K562 (cell line): ENCODE data around the gene CERS4. TPM values are rescaled to one million over a fixed set of nuclear protein-coding genes. Genes with fewer than 3 reads are reported as not detected.

Experiments used
- ARNT ChIP-seq, 2 experiments: fragments of 450-650 bp; IDR thresholded peaks; 2 replicates each; pipeline ENCODE4 v1.6.1; 2016; ENCODE audit warnings: mild to moderate bottlenecking in 1 of 2
- ATF4 ChIP-seq: fragments of 450-650 bp; formaldehyde crosslinking; IDR thresholded peaks from 2 replicates; pipeline ENCODE4 v1.4.0; 2022; ENCODE audit warnings: mild to moderate bottlenecking, moderate library complexity
- BCOR ChIP-seq: fragments of 450-650 bp; IDR thresholded peaks from 2 replicates; pipeline ENCODE4 v1.6.1; 2016
- BHLHE40 ChIP-seq: IDR thresholded peaks from 2 replicates; pipeline ENCODE4 v1.6.1; 2011; ENCODE audit warnings: low read length, improper control_type of control experiment
- CBX1 ChIP-seq: sonication (generic); IDR thresholded peaks from 2 replicates; pipeline ENCODE4 v1.6.1; 2016; ENCODE audit warnings: antibody characterized with exemption, low read depth, mild to moderate bottlenecking
- DMBX1 ChIP-seq: fragments of 250-450 bp; sonication (Bioruptor Pico); IDR thresholded peaks from 2 replicates; pipeline ENCODE4 v1.8.0; 2022; ENCODE audit warnings: inconsistent platforms, mild to moderate bottlenecking, moderate library complexity, borderline replicate concordance
- ETV5 ChIP-seq: sonication (generic); formaldehyde crosslinking; IDR thresholded peaks from 2 replicates; pipeline ENCODE4 v1.4.0; 2020; ENCODE audit warnings: low read depth, mild to moderate bottlenecking, missing genetic modification reagents
- FOXJ2 ChIP-seq: fragments of 200-800 bp; sonication (Bioruptor generic); IDR thresholded peaks from 2 replicates; pipeline ENCODE4 v1.6.1; 2016; ENCODE audit warnings: missing genetic modification characterization, missing compliant biosample characterization
- JUN ChIP-seq, 2 experiments: sonication (generic) in 1 of 2; formaldehyde crosslinking in 1 of 2; IDR thresholded peaks; 2 replicates each; pipeline versions ENCODE4 v1.6.1 to v1.8.0; 2012 to 2022; ENCODE audit warnings: borderline replicate concordance in 2 of 2, mild to moderate bottlenecking in 2 of 2, improper control_type of control experiment in 1 of 2, low read depth in 1 of 2, low read length in 1 of 2, missing genetic modification reagents in 1 of 2
- PCBP1 ChIP-seq: fragments of 200-400 bp; formaldehyde crosslinking; IDR thresholded peaks from 2 replicates; pipeline ENCODE4 v1.6.1; 2018; ENCODE audit warnings: mild to moderate bottlenecking, low read depth, low read length; ENCODE audit not compliant: poor library complexity, severe bottlenecking
- ZNF174 ChIP-seq: fragments of 250-450 bp; sonication (Bioruptor Pico); IDR thresholded peaks from 2 replicates; pipeline ENCODE4 v1.4.0; 2020; ENCODE audit warnings: mild to moderate bottlenecking
- ZNF253 ChIP-seq: fragments of 250-450 bp; sonication (Bioruptor Pico); conservative IDR thresholded peaks from 2 replicates; pipeline ENCODE4 v1.6.1; 2021; ENCODE audit warnings: mild to moderate bottlenecking
- ZNF655 ChIP-seq: fragments of 250-450 bp; sonication (Bioruptor Pico); IDR thresholded peaks from 2 replicates; pipeline ENCODE4 v1.5.0; 2021
- polyA plus RNA-seq, 8 experiments: library from polyadenylated mRNA; depleted of rRNA in 4 of 8; stranded (reverse) in 5 of 8; unstranded in 3 of 8; fragments of >200 nt; fragmentation: Nextera tagmentation in 2 of 8; fragmentation: Illumina TruSeq in 1 of 8; extraction: Ambion mirVana in 2 of 8; extraction: Trizol in 1 of 8; gene quantifications; 2 replicates each; pipeline versions ENCODE4 v1.2.1 to v1.2.3, GENCODE V29; 2011 to 2014; ENCODE audit warnings: inconsistent platforms in 1 of 8, missing spikeins in 1 of 8
- total RNA-seq, 7 experiments: library from RNA; depleted of rRNA in 6 of 7; stranded (reverse); fragments of >200 nt in 6 of 7; fragmentation: Illumina TruSeq in 2 of 7; extraction: Trizol in 2 of 7; gene quantifications; 2 replicates each; pipeline versions ENCODE4 v1.2.1 to v1.2.3, GENCODE V29; 2011 to 2021; ENCODE audit warnings: low replicate concordance in 1 of 7
- TF ChIP-seq, protein P1 (sequence below): sonication (generic); formaldehyde crosslinking; IDR thresholded peaks from 2 replicates; pipeline ENCODE4 v1.8.0; 2022; ENCODE audit warnings: mild to moderate bottlenecking, missing genetic modification reagents
- TF ChIP-seq, protein P2 (sequence below): fragments of 450-650 bp; IDR thresholded peaks from 2 replicates; pipeline ENCODE4 v1.7.0; 2016; ENCODE audit warnings: borderline replicate concordance
- TF ChIP-seq, protein P3 (sequence below), 3 experiments: IDR thresholded peaks in 2 of 3; conservative IDR thresholded peaks in 1 of 3; 2 replicates each; pipeline ENCODE4 v1.5.1; 2011 to 2012; ENCODE audit warnings: low read length in 3 of 3, mild to moderate bottlenecking in 3 of 3, control low read depth in 2 of 3, improper control_type of control experiment in 1 of 3, inconsistent platforms in 1 of 3, low read depth in 1 of 3, mixed read lengths in 1 of 3, moderate library complexity in 1 of 3; ENCODE audit not compliant: insufficient read depth in 2 of 3
- TF ChIP-seq, protein P4 (sequence below): fragments of 450-650 bp; formaldehyde crosslinking; IDR thresholded peaks from 2 replicates; pipeline ENCODE4 v1.4.0; 2020; ENCODE audit warnings: mild to moderate bottlenecking, mixed read lengths
- TF ChIP-seq, protein P5 (sequence below): fragments of 250-450 bp; sonication (Bioruptor Pico); IDR thresholded peaks from 2 replicates; pipeline ENCODE4 v1.9.0; 2021; ENCODE audit warnings: mild to moderate bottlenecking

CERS4 gene
- total and polyA plus RNA-seq, 9 of the 15 experiments (the other 6 are each of a cell fraction or from before 2014, with no cell fraction given) = 0.14 to 4.4 (median 2.9) TPM; not detected in 1

DNA sequence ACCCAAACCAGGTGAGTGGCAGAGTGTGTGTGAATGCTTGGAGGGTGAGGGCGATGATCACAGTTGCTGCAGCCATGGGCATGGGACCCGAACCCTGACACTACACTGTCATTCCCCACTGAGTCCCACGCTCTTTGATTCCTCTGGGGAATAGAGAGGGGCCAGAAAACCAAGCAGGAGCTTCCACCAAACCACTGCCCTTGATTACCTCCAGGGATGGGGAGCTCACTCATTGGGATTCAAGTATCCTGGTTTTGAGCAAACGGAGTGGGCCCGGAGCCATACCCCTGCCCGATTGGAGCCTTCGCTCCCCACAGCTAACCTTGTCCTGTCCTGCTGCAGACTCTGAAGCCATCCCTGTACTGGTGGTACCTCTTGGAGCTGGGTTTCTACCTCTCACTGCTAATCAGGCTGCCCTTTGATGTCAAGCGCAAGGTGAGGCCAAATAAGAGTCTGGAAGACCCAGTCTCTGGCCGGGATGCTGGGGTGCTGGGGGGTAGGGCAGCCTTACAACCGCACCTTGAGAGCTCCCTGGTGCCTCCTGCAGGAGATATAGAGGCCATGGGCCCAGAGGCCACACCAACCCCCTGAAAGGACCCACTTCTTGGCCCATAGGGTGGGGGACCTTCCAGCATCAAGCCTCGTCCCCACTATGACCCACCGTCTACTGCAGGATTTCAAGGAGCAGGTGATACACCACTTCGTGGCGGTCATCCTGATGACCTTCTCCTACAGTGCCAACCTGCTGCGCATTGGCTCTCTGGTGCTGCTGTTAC lies 47.3 kb downstream of the CERS4 start (continued):
- TF ChIP-seq ATF4 (CRISPR knock-in tag) (no peak), BHLHE40 (no peak), FOXJ2 (tag) (no peak), BCOR (peak; percentile 84), PCBP1 (no peak), ARNT (IDR thresholded peaks at IDR 0.05) (no peak), ETV5 (CRISPR knock-in tag) (no peak), CBX1 (0 out of 2 replicates have a peak, but pooled peaks have one; percentile 31), ZNF655 (CRISPR knock-in tag) (no peak), ZNF253 (CRISPR knock-in tag) (no peak), DMBX1 (CRISPR knock-in tag) (no peak), ZNF174 (CRISPR knock-in tag) (no peak), JUN (IDR thresholded peaks at IDR 0.05; ENCODE audit: borderline replicate concordance, low read depth, low read length) (no peak), JUN (CRISPR knock-in tag; IDR thresholded peaks at IDR 0.05; ENCODE audit: borderline replicate concordance) (no peak)
- TF ChIP-seq, protein P1, sequence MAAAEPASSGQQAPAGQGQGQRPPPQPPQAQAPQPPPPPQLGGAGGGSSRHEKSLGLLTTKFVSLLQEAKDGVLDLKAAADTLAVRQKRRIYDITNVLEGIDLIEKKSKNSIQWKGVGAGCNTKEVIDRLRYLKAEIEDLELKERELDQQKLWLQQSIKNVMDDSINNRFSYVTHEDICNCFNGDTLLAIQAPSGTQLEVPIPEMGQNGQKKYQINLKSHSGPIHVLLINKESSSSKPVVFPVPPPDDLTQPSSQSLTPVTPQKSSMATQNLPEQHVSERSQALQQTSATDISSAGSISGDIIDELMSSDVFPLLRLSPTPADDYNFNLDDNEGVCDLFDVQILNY = no peak
- TF ChIP-seq, protein P2, sequence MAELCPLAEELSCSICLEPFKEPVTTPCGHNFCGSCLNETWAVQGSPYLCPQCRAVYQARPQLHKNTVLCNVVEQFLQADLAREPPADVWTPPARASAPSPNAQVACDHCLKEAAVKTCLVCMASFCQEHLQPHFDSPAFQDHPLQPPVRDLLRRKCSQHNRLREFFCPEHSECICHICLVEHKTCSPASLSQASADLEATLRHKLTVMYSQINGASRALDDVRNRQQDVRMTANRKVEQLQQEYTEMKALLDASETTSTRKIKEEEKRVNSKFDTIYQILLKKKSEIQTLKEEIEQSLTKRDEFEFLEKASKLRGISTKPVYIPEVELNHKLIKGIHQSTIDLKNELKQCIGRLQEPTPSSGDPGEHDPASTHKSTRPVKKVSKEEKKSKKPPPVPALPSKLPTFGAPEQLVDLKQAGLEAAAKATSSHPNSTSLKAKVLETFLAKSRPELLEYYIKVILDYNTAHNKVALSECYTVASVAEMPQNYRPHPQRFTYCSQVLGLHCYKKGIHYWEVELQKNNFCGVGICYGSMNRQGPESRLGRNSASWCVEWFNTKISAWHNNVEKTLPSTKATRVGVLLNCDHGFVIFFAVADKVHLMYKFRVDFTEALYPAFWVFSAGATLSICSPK = no peak
- TF ChIP-seq, protein P3, sequence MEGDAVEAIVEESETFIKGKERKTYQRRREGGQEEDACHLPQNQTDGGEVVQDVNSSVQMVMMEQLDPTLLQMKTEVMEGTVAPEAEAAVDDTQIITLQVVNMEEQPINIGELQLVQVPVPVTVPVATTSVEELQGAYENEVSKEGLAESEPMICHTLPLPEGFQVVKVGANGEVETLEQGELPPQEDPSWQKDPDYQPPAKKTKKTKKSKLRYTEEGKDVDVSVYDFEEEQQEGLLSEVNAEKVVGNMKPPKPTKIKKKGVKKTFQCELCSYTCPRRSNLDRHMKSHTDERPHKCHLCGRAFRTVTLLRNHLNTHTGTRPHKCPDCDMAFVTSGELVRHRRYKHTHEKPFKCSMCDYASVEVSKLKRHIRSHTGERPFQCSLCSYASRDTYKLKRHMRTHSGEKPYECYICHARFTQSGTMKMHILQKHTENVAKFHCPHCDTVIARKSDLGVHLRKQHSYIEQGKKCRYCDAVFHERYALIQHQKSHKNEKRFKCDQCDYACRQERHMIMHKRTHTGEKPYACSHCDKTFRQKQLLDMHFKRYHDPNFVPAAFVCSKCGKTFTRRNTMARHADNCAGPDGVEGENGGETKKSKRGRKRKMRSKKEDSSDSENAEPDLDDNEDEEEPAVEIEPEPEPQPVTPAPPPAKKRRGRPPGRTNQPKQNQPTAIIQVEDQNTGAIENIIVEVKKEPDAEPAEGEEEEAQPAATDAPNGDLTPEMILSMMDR (IDR thresholded peaks at IDR 0.05 in 2 of 3, conservative IDR thresholded peaks at IDR 0.05 in 1 of 3; ENCODE audit: insufficient read depth in 2 of 3, low read depth in 1 of 3, low read length in 3 of 3) = 0 out of 6 replicates have a peak, but pooled peaks of 1 of the 3 experiments have one; percentile 33
- TF ChIP-seq, protein P4, sequence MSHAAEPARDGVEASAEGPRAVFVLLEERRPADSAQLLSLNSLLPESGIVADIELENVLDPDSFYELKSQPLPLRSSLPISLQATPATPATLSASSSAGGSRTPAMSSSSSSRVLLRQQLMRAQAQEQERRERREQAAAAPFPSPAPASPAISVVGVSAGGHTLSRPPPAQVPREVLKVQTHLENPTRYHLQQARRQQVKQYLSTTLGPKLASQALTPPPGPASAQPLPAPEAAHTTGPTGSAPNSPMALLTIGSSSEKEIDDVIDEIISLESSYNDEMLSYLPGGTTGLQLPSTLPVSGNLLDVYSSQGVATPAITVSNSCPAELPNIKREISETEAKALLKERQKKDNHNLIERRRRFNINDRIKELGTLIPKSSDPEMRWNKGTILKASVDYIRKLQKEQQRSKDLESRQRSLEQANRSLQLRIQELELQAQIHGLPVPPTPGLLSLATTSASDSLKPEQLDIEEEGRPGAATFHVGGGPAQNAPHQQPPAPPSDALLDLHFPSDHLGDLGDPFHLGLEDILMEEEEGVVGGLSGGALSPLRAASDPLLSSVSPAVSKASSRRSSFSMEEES (CRISPR knock-in tag) = no peak
- TF ChIP-seq, protein P5, sequence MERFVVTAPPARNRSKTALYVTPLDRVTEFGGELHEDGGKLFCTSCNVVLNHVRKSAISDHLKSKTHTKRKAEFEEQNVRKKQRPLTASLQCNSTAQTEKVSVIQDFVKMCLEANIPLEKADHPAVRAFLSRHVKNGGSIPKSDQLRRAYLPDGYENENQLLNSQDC = no peak
